A673 (cell line): ENCODE data around the gene KRR1. TPM values are rescaled to one million over a fixed set of nuclear protein-coding genes. Genes with fewer than 3 reads are reported as not detected.
A peak's percentile ranks its signal among the peaks of the same experiment; 100 is the strongest.

Experiments
- BruUV-seq: library from RNA; stranded (reverse); fragments of 400-500 nt; replicated peaks from 2 replicates; lab custom pipeline; 2021; lab: Mats Ljungman, UMichigan
- CTCF ChIA-PET: fragments of 300-600 bp; sonication (Branson Sonifier 250); formaldehyde crosslinking; loops from one replicate; lab custom pipeline; 2022; ENCODE audit warnings: antibody characterized with exemption; lab: Charles Lee
- POLR2A ChIA-PET: fragments of 300-600 bp; sonication (Branson Sonifier 250); formaldehyde crosslinking; loops from one replicate; lab custom pipeline; 2022; ENCODE audit warnings: antibody characterized with exemption; ENCODE audit not compliant: low non-redundant PET; lab: Charles Lee
- DNase-seq: peaks from one replicate; pipeline ENCODE4 v3.0.0-alpha.2; 2015; ENCODE audit warnings: low spot score
- H3K27ac ChIP-seq: fragments of 200-600 bp; sonication (generic); 2 replicates; pipeline ENCODE4 v1.5.1; 2016; ENCODE audit warnings: mixed run types, low read depth, mild to moderate bottlenecking, mixed read lengths, antibody characterized with exemption, low read length; ENCODE audit not compliant: poor library complexity, severe bottlenecking
- H3K27me3 ChIP-seq: fragments of 200-600 bp; sonication (generic); replicated peaks from 2 replicates; pipeline ENCODE4 v1.6.1; 2017; ENCODE audit warnings: mixed run types, low read depth, mild to moderate bottlenecking, mixed read lengths, antibody characterized with exemption, low read length; ENCODE audit not compliant: insufficient read depth, poor library complexity
- H3K36me3 ChIP-seq: fragments of 200-600 bp; sonication (generic); 2 replicates; pipeline ENCODE4 v1.6.1; 2016; ENCODE audit warnings: mixed run types, mild to moderate bottlenecking, mixed read lengths, antibody characterized with exemption, low read length; ENCODE audit not compliant: insufficient read depth, poor library complexity, severe bottlenecking
- H3K4me1 ChIP-seq: fragments of 200-600 bp; sonication (generic); 2 replicates; pipeline ENCODE4 v1.6.1; 2017; ENCODE audit warnings: mixed run types, mild to moderate bottlenecking, mixed read lengths, antibody characterized with exemption, low read length; ENCODE audit not compliant: insufficient read depth, poor library complexity, severe bottlenecking
- H3K4me3 ChIP-seq: fragments of 200-600 bp; sonication (generic); 2 replicates; pipeline ENCODE4 v1.5.1; 2016; ENCODE audit warnings: low read depth, mixed run types, mild to moderate bottlenecking, mixed read lengths, low read length; ENCODE audit not compliant: poor library complexity, severe bottlenecking
- H3K9me3 ChIP-seq: fragments of 200-600 bp; sonication (generic); 2 replicates; pipeline ENCODE4 v1.6.1; 2016; ENCODE audit warnings: mixed run types, low read depth, mild to moderate bottlenecking, mixed read lengths, antibody characterized with exemption, low read length; ENCODE audit not compliant: poor library complexity, severe bottlenecking
- CTCF ChIP-seq: fragments of 300-800, 200-600 bp; sonication (generic); conservative IDR thresholded peaks from 2 replicates; pipeline ENCODE4 v1.5.1; 2017; ENCODE audit warnings: low read depth, mild to moderate bottlenecking, antibody characterized with exemption, low read length, moderate library complexity, mixed read lengths
- EZH2 ChIP-seq: fragments of 200-600 bp; sonication (generic); IDR thresholded peaks from 2 replicates; pipeline ENCODE4 v1.6.1; 2017; ENCODE audit warnings: borderline replicate concordance, low read depth, mild to moderate bottlenecking, mixed read lengths, antibody characterized with exemption, low read length; ENCODE audit not compliant: poor library complexity, severe bottlenecking
- intact Hi-C: fragments of 100-400 bp; cut with micrococcal nuclease; formaldehyde crosslinking; loops from one replicate; pipeline ENCODE4 v1.10.0; 2022; ENCODE audit not compliant: unreplicated experiment
- total RNA-seq: library from RNA; stranded (reverse); gene quantifications from 2 replicates; pipeline ENCODE4 v1.2.3, GENCODE V29; 2021

Gene KRR1
- total RNA-seq, 1 experiment from 2014 or later = 85.9 TPM

GRCh38 chr12:75455839-75456238 is 55.6 kb downstream of the KRR1 start:
- POLR2A ChIA-PET = interaction anchor here (0.7 kb wide), 2 partner anchors 9 to 19 kb away, joined by 3 to 4 read pairs; no protein-coding TSS in a partner anchor
- BruUV-seq = no TSS peak
- TF ChIP-seq EZH2 (no peak), CTCF (no peak)

GRCh38 chr12:75452675-75453330 is 58.6 kb downstream of the KRR1 start:
- no peak for DNase-seq
- Histone ChIP-seq H3K4me3 (no peak overlapping the region), H3K27ac (no peak overlapping the region), H3K27me3 (no peaks in the 10 kb centered on the region), H3K4me1 (no peaks in the 10 kb centered on the region), H3K9me3 (no peaks in the 10 kb centered on the region), H3K36me3 (no peaks in the 10 kb centered on the region)
- ChIA-PET POLR2A (no interaction called here), CTCF (no interaction called here)
- BruUV-seq = no TSS peak
- TF ChIP-seq EZH2 (no peak), CTCF (no peak)
- intact Hi-C loops = no loop called here

More at GRCh38 chr12:75455839-75456238, 55.6 kb downstream of the KRR1 start:
- H3K36me3 ChIP-seq = no peaks in the 10 kb centered on the region
- H3K9me3 ChIP-seq = no peaks in the 10 kb centered on the region
- intact Hi-C loops = no loop called here
- no peaks in the 10 kb centered on the region for H3K4me1 ChIP-seq
- no peaks in the 10 kb centered on the region for H3K27me3 ChIP-seq
- no peak overlapping the region for H3K4me3 ChIP-seq
- CTCF ChIA-PET = no interaction called here
- peak; percentile 31 for DNase-seq
- no peak overlapping the region for H3K27ac ChIP-seq

- BruUV-seq = no TSS peak
- TF ChIP-seq CTCF = no peak
- TF ChIP-seq EZH2 = no peak
- ChIA-PET POLR2A (no interaction called here), CTCF (no interaction called here)
- H3K27me3 ChIP-seq = no peaks in the 10 kb centered on the region
- H3K9me3 ChIP-seq = no peaks in the 10 kb centered on the region
- no peaks in the 10 kb centered on the region for H3K36me3 ChIP-seq
- H3K27ac ChIP-seq = no peak overlapping the region
- no peak for DNase-seq
- H3K4me3 ChIP-seq = no peak overlapping the region
- H3K4me1 ChIP-seq = no peaks in the 10 kb centered on the region
- intact Hi-C loops = no loop called here
Measured at GRCh38 chr12:75447691-75448393, 63.6 kb downstream of the KRR1 start.
